Ammon's horn (tissue), 1 donor: ENCODE data around the gene KRT84.

ENCODE experiments used
- DNase-seq: peaks from one replicate; pipeline ENCODE4 v3.0.0-alpha.2; 2016; ENCODE audit warnings: low spot score

The KRT84 gene

GRCh38 chr12:52342781-52343490 lies 42.5 kb downstream of the KRT84 start:
- DNase-seq: no peak

GRCh38 chr12:52341066-52341580 lies 44.3 kb downstream of the KRT84 start:
- DNase-seq: no peak

GRCh38 chr12:52338241-52338960 lies 47.1 kb downstream of the KRT84 start:
- DNase-seq: no peak

DNA sequence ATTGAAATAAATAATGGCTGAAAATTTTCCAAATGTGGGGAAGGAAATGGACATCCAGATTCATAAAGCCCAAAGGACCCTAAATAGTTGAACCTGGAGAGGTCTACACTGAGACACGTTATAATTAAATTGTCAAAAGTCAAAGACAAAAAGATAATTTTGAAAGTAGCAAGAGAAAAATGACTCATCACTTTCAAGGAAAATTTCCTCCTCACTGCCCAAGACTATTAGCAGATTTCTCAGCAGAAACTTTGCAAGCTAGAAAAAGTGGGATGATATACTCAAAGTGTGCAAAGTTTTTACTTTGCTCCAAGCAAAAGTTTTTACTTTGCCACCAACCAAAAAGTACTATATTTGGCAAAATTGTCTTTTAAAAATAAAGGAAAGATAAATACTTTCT lies 48.4 kb downstream of the KRT84 start:
- no peak for DNase-seq

- no peak for DNase-seq
Observed at GRCh38 chr12:52336641-52337040, 48.8 kb downstream of the KRT84 start.

DNA sequence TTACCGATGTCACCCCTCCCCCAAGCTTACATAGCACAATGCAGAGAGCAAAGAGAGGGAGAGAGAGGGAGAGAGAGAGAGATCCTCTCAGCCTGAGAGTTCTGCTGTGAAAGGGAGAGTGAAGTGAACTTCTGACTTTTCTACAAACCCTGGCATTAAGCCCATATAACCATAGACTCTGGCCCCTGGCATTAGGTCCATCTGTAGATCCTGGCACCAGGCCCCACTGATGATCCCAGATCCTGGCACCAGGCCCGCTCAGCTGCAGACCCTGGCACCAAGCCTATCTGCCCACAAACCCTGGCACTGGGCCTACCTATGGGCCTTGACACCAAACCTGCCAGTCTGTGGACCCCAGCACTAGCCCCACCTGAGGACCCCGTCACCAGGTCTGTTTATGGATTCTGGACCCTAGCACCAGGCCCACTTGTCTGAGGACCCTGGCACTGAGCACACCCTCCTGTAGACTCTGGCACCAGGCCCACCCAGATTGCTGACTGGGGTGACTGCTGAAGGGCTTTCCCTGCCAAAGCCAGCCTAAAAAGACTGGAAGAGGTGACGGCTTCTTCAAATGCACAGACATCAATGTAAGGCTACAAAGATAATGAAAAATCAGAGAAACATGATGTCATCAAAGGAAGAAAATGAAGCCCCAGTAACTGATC lies 49.7 kb downstream of the KRT84 start:
- no peak for DNase-seq

GRCh38 chr12:52334185-52334584 lies 51.3 kb downstream of the KRT84 start:
- DNase-seq: no peak

DNA sequence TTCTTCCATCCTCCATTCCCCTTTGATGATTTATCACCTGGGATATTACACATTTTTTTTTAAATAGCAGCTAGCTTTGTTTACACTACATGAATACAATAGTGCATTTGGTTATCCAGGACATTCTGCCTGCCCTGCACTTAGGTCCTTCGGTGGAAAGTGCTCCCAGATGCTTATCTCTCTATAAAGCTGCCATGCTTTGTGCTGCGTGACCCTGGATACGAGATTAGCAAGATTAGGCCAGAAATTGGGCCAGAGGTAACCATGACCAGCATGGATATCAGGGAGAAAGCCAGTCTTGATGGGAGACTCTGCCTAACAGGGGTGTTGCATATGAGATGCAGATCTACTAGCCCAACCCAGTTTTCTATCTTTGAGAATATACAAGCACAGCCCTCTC lies 52.1 kb downstream of the KRT84 start:
- DNase-seq: no peak

DNA sequence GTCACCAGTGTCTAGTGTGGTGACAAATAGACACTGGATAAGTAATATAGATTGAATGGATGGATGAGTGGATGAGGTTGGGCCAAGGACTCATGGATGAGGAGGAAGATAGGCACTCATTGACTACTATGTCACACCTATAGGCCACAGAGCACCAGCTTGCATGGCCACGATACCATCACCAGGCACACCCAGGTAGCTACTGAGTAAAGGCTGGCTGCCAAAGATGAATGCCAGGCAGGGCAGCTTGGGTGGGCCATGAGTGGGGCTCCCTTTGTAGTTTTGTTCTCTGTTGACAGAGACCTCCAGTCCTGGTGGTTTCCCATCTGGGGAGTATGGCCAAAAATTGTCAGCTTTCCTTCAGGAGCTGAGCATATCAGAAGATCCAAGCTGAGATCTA lies 53.1 kb downstream of the KRT84 start:
- no peak for DNase-seq

- no peak for DNase-seq
Observed at GRCh38 chr12:52331833-52332232, 53.6 kb downstream of the KRT84 start.

GRCh38 chr12:52331039-52331438 lies 54.4 kb downstream of the KRT84 start:
- DNase-seq: no peak

- no peak for DNase-seq
Observed at GRCh38 chr12:52327830-52328500, 57.5 kb downstream of the KRT84 start.
